DOHH2 (cell line): ENCODE measurements around the gene PPP1R17.

Experiments
- H3F3A ChIP-seq: fragments of 200-600 bp; sonication (generic), shearing (Covaris generic); 2 replicates; pipeline ENCODE4 v1.6.0; 2016; ENCODE audit warnings: antibody characterized with exemption, mild to moderate bottlenecking; ENCODE audit not compliant: control insufficient read depth, insufficient read depth
- H3K27ac ChIP-seq: fragments of 200-600 bp; sonication (generic); 2 replicates; pipeline ENCODE4 v1.5.1; 2014; ENCODE audit warnings: low read depth, mild to moderate bottlenecking, low read length, moderate library complexity
- H3K27me3 ChIP-seq: fragments of 200-600 bp; sonication (generic); 2 replicates; pipeline ENCODE4 v1.6.1; 2014; ENCODE audit warnings: mild to moderate bottlenecking, low read length, mixed read lengths; ENCODE audit not compliant: control insufficient read depth
- H3K36me3 ChIP-seq: fragments of 200-600 bp; sonication (generic); 2 replicates; pipeline ENCODE4 v1.6.1; 2014; ENCODE audit warnings: mild to moderate bottlenecking, low read length, moderate library complexity, mixed read lengths; ENCODE audit not compliant: control insufficient read depth
- H3K4me1 ChIP-seq: fragments of 200-600 bp; sonication (generic); 2 replicates; pipeline ENCODE4 v1.6.1; 2014; ENCODE audit warnings: mild to moderate bottlenecking, low read length, mixed read lengths; ENCODE audit not compliant: control insufficient read depth
- H3K4me2 ChIP-seq: fragments of 200-600 bp; sonication (generic); 2 replicates; pipeline ENCODE4 v1.6.0; 2014; ENCODE audit warnings: mild to moderate bottlenecking, low read length, moderate library complexity
- H3K4me3 ChIP-seq: fragments of 200-600 bp; sonication (generic); 2 replicates; pipeline ENCODE4 v1.5.1; 2014; ENCODE audit warnings: mild to moderate bottlenecking, low read length, mixed read lengths
- H3K79me2 ChIP-seq: fragments of 200-600 bp; sonication (generic); 2 replicates; pipeline ENCODE4 v1.6.1; 2014; ENCODE audit warnings: mild to moderate bottlenecking, low read length, mixed read lengths; ENCODE audit not compliant: control insufficient read depth
- H3K9me2 ChIP-seq: fragments of 200-600 bp; sonication (generic); replicated peaks from 2 replicates; pipeline ENCODE4 v1.6.1; 2014; ENCODE audit warnings: mild to moderate bottlenecking, low read length, mixed read lengths; ENCODE audit not compliant: control insufficient read depth
- H3K9me3 ChIP-seq: fragments of 200-600 bp; sonication (generic); 2 replicates; pipeline ENCODE4 v1.6.1; 2014; ENCODE audit warnings: antibody characterized with exemption, low read length, mixed read lengths; ENCODE audit not compliant: control insufficient read depth, insufficient read depth
- H4K20me1 ChIP-seq: fragments of 200-600 bp; sonication (generic); 2 replicates; pipeline ENCODE4 v1.6.0; 2014; ENCODE audit warnings: low read depth, mild to moderate bottlenecking, antibody characterized with exemption, low read length, moderate library complexity; ENCODE audit not compliant: control insufficient read depth, insufficient read depth
- CTCF ChIP-seq: fragments of 200-600 bp; sonication (generic); IDR thresholded peaks from one replicate; pipeline ENCODE4 v1.5.1; 2014; ENCODE audit warnings: antibody characterized with exemption, mild to moderate bottlenecking, low read depth, low read length; ENCODE audit not compliant: poor library complexity, severe bottlenecking
- EZH2phosphoT487 ChIP-seq: fragments of 200-600 bp; sonication (generic); IDR thresholded peaks from 2 replicates; pipeline ENCODE4 v1.6.1; 2017; ENCODE audit warnings: borderline replicate concordance, mild to moderate bottlenecking, antibody characterized with exemption, low read length, moderate library complexity, mixed read lengths

PPP1R17 gene

GRCh38 chr7:31720366-31720765 is 33.4 kb downstream of the PPP1R17 start:
- no peaks in the 10 kb centered on the region for H3K79me2 ChIP-seq
- H3F3A ChIP-seq: no peaks in the 10 kb centered on the region
- no peaks in the 10 kb centered on the region; the same call in 1 of the 2 replicates for H3K27me3 ChIP-seq
- H3K27ac ChIP-seq: no peak overlapping the region
- no peaks in the 10 kb centered on the region for H3K4me1 ChIP-seq
- H3K36me3 ChIP-seq: no peaks in the 10 kb centered on the region
- H3K4me2 ChIP-seq: no peak overlapping the region
- no peaks in the 10 kb centered on the region for H3K9me2 ChIP-seq
- no peak overlapping the region for H3K4me3 ChIP-seq
- H4K20me1 ChIP-seq: no peaks in the 10 kb centered on the region
- no peaks in the 10 kb centered on the region for H3K9me3 ChIP-seq
- TF ChIP-seq CTCF: no peak
- TF ChIP-seq EZH2phosphoT487: no peak

DNA sequence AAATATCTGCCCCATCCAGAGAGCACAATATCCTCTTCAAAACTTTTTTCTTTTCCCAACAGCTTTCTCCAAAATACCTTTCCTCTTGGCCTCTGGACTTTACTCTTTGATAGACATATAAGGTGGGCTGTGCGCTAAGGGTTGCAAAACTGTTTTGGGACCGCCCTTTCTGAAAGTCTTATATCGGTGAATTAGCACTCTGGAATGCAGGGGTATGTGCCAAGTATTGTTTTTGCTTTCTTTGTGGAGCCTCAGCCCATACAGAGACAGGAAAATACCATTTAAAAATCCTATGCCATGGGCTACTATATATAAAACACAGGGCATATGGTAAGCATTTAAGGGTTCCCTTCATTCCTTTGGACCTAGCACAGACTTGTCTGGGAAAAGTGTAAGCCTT is 37.7 kb downstream of the PPP1R17 start:
- Histone ChIP-seq H3K36me3 (no peaks in the 10 kb centered on the region), H4K20me1 (no peaks in the 10 kb centered on the region), H3K4me2 (no peak overlapping the region), H3K4me3 (no peak overlapping the region), H3K79me2 (no peaks in the 10 kb centered on the region), H3K4me1 (no peaks in the 10 kb centered on the region), H3K9me3 (no peaks in the 10 kb centered on the region), H3K27ac (no peak overlapping the region), H3K27me3 (no peaks in the 10 kb centered on the region; the same call in 1 of the 2 replicates), H3F3A (no peaks in the 10 kb centered on the region), H3K9me2 (no peaks in the 10 kb centered on the region)
- TF ChIP-seq CTCF (no peak), EZH2phosphoT487 (no peak)

GRCh38 chr7:31729195-31729804 is 42.3 kb downstream of the PPP1R17 start:
- TF ChIP-seq EZH2phosphoT487 (no peak), CTCF (no peak)
- H4K20me1 ChIP-seq: no peaks in the 10 kb centered on the region
- H3K27ac ChIP-seq: no peak overlapping the region
- H3K79me2 ChIP-seq: no peaks in the 10 kb centered on the region
- no peaks in the 10 kb centered on the region for H3K4me1 ChIP-seq
- no peak overlapping the region for H3K4me3 ChIP-seq
- no peak overlapping the region for H3K4me2 ChIP-seq
- no peaks in the 10 kb centered on the region for H3K9me3 ChIP-seq
- no peaks in the 10 kb centered on the region for H3K27me3 ChIP-seq
- H3F3A ChIP-seq: no peaks in the 10 kb centered on the region
- no peaks in the 10 kb centered on the region for H3K36me3 ChIP-seq
- no peaks in the 10 kb centered on the region for H3K9me2 ChIP-seq
